Measurements from ENCODE around the gene PRRX2.

GRCh38 chr9:129629251-129629820 lies 36.1 kb upstream of the PRRX2 start:
- no peak for TF ChIP-seq EP300 (IDR thresholded peaks at IDR 0.05)
- no peak for TF ChIP-seq CTCF (IDR thresholded peaks at IDR 0.05)

Data from sigmoid colon (tissue), 4 donors.